Choroid plexus epithelial cell (primary cell): ENCODE data around the gene CARM1.
A peak's percentile ranks its signal among the peaks of the same experiment; 100 is the strongest.

ENCODE experiments used
- DNase-seq: peaks from one replicate; pipeline ENCODE4 v3.0.0-alpha.2; 2010; ENCODE audit warnings: low read depth
- H3K4me3 ChIP-seq: 2 replicates; pipeline ENCODE4 v1.5.1; 2011; ENCODE audit warnings: low read depth, mild to moderate bottlenecking, control low read depth, low read length, moderate library complexity
- TF ChIP-seq, protein P1 (sequence below): conservative IDR thresholded peaks from 2 replicates; pipeline ENCODE4 v1.5.1; 2011; ENCODE audit warnings: low read depth, mild to moderate bottlenecking, control low read depth, inconsistent platforms, low read length, moderate library complexity

The CARM1 gene

GRCh38 chr19:10870955-10871603, at the start of gene CARM1:
CARM1 (plus strand) TSS chr19:10871553; CDS start chr19:10871703, 150 bp downstream.
- peak within 1 kb of the TSS; percentile 80 for H3K4me3 ChIP-seq
- TF ChIP-seq, protein P1, sequence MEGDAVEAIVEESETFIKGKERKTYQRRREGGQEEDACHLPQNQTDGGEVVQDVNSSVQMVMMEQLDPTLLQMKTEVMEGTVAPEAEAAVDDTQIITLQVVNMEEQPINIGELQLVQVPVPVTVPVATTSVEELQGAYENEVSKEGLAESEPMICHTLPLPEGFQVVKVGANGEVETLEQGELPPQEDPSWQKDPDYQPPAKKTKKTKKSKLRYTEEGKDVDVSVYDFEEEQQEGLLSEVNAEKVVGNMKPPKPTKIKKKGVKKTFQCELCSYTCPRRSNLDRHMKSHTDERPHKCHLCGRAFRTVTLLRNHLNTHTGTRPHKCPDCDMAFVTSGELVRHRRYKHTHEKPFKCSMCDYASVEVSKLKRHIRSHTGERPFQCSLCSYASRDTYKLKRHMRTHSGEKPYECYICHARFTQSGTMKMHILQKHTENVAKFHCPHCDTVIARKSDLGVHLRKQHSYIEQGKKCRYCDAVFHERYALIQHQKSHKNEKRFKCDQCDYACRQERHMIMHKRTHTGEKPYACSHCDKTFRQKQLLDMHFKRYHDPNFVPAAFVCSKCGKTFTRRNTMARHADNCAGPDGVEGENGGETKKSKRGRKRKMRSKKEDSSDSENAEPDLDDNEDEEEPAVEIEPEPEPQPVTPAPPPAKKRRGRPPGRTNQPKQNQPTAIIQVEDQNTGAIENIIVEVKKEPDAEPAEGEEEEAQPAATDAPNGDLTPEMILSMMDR = peak; percentile 54
- peak; percentile 99 for DNase-seq

DNA sequence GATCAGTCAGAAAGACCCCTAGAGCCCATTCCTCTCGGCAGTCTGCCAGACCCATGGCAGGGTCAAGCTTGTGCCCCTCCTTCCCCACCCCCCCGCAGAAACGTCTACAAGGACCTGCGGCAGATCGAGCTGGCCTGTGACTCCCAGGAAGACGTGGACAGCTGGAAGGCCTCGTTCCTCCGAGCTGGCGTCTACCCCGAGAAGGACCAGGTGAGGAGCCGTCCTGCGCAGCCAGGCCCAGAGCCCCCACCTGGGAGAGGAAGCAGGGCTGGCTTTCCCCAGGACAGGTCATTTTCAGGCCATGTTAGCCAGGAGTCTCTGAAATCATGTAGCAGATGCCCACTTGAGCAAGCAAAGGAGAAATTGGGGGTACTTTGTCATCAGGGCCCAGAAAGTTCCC, 47.7 kb upstream of the CARM1 start:
- no peak overlapping the region for H3K4me3 ChIP-seq
- TF ChIP-seq, protein P1 = no peak
- DNase-seq = no peak

- TF ChIP-seq, protein P1 = no peak
- no peak for DNase-seq
- H3K4me3 ChIP-seq = no peak overlapping the region
These were observed 45.1 kb upstream of the CARM1 start for GRCh38 chr19:10826231-10826630.

GRCh38 chr19:10826846-10827245, 44.5 kb upstream of the CARM1 start:
- TF ChIP-seq, protein P1 = no peak

GRCh38 chr19:10828981-10829821, 42.2 kb upstream of the CARM1 start:
- H3K4me3 ChIP-seq = no peak overlapping the region
- TF ChIP-seq, protein P1 = peak; percentile 39
- no peak for DNase-seq

More at GRCh38 chr19:10826846-10827245, 44.5 kb upstream of the CARM1 start:
- H3K4me3 ChIP-seq = no peak overlapping the region
- DNase-seq = no peak

DNA sequence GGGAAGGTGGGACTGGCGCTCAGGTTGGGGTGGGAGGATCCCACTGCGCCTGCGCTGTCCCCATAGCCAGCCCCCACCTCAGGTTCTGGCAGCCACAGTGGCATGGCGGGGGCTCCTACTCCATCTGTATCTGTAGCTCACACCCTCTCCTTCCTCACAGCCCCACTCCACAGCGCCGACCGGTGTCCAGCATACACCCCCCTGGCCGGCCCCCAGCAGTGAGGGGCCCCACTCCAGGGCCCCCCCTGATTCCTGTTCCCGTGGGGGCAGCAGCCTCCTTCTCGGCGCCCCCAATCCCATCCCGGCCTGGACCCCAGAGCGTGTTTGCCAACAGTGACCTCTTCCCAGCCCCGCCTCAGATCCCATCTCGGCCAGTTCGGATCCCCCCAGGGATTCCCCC, 41.4 kb upstream of the CARM1 start:
- no peak for DNase-seq
- H3K4me3 ChIP-seq = no peak overlapping the region
- TF ChIP-seq, protein P1 = no peak
